Measurements from ENCODE around the gene PROSER2.

- TF ChIP-seq YY1 (IDR thresholded peaks at IDR 0.05; ENCODE audit: insufficient read depth, insufficient read length) (no peak), ZNF274 (IDR thresholded peaks at IDR 0.05; ENCODE audit: low read depth, low read length) (no peak), SUZ12 (IDR thresholded peaks at IDR 0.05; ENCODE audit: extremely low read depth, insufficient read depth, insufficient read length) (no peak)
These were observed 47.1 kb upstream of the PROSER2 start for GRCh38 chr10:11776080-11776479.
